DOHH2 (cell line): ENCODE results near the gene ATP13A1.

Source experiments
- H3F3A ChIP-seq: fragments of 200-600 bp; sonication (generic), shearing (Covaris generic); 2 replicates; pipeline ENCODE4 v1.6.0; 2016; ENCODE audit warnings: antibody characterized with exemption, mild to moderate bottlenecking; ENCODE audit not compliant: control insufficient read depth, insufficient read depth
- H3K27ac ChIP-seq: fragments of 200-600 bp; sonication (generic); 2 replicates; pipeline ENCODE4 v1.5.1; 2014; ENCODE audit warnings: low read depth, mild to moderate bottlenecking, low read length, moderate library complexity
- H3K27me3 ChIP-seq: fragments of 200-600 bp; sonication (generic); 2 replicates; pipeline ENCODE4 v1.6.1; 2014; ENCODE audit warnings: mild to moderate bottlenecking, low read length, mixed read lengths; ENCODE audit not compliant: control insufficient read depth
- H3K36me3 ChIP-seq: fragments of 200-600 bp; sonication (generic); 2 replicates; pipeline ENCODE4 v1.6.1; 2014; ENCODE audit warnings: mild to moderate bottlenecking, low read length, moderate library complexity, mixed read lengths; ENCODE audit not compliant: control insufficient read depth
- H3K4me1 ChIP-seq: fragments of 200-600 bp; sonication (generic); 2 replicates; pipeline ENCODE4 v1.6.1; 2014; ENCODE audit warnings: mild to moderate bottlenecking, low read length, mixed read lengths; ENCODE audit not compliant: control insufficient read depth
- H3K4me2 ChIP-seq: fragments of 200-600 bp; sonication (generic); 2 replicates; pipeline ENCODE4 v1.6.0; 2014; ENCODE audit warnings: mild to moderate bottlenecking, low read length, moderate library complexity
- H3K4me3 ChIP-seq: fragments of 200-600 bp; sonication (generic); 2 replicates; pipeline ENCODE4 v1.5.1; 2014; ENCODE audit warnings: mild to moderate bottlenecking, low read length, mixed read lengths
- H3K79me2 ChIP-seq: fragments of 200-600 bp; sonication (generic); 2 replicates; pipeline ENCODE4 v1.6.1; 2014; ENCODE audit warnings: mild to moderate bottlenecking, low read length, mixed read lengths; ENCODE audit not compliant: control insufficient read depth
- H3K9me2 ChIP-seq: fragments of 200-600 bp; sonication (generic); replicated peaks from 2 replicates; pipeline ENCODE4 v1.6.1; 2014; ENCODE audit warnings: mild to moderate bottlenecking, low read length, mixed read lengths; ENCODE audit not compliant: control insufficient read depth
- H3K9me3 ChIP-seq: fragments of 200-600 bp; sonication (generic); 2 replicates; pipeline ENCODE4 v1.6.1; 2014; ENCODE audit warnings: antibody characterized with exemption, low read length, mixed read lengths; ENCODE audit not compliant: control insufficient read depth, insufficient read depth
- H4K20me1 ChIP-seq: fragments of 200-600 bp; sonication (generic); 2 replicates; pipeline ENCODE4 v1.6.0; 2014; ENCODE audit warnings: low read depth, mild to moderate bottlenecking, antibody characterized with exemption, low read length, moderate library complexity; ENCODE audit not compliant: control insufficient read depth, insufficient read depth
- CTCF ChIP-seq: fragments of 200-600 bp; sonication (generic); IDR thresholded peaks from one replicate; pipeline ENCODE4 v1.5.1; 2014; ENCODE audit warnings: antibody characterized with exemption, mild to moderate bottlenecking, low read depth, low read length; ENCODE audit not compliant: poor library complexity, severe bottlenecking
- EZH2phosphoT487 ChIP-seq: fragments of 200-600 bp; sonication (generic); IDR thresholded peaks from 2 replicates; pipeline ENCODE4 v1.6.1; 2017; ENCODE audit warnings: borderline replicate concordance, mild to moderate bottlenecking, antibody characterized with exemption, low read length, moderate library complexity, mixed read lengths

Gene ATP13A1

DNA sequence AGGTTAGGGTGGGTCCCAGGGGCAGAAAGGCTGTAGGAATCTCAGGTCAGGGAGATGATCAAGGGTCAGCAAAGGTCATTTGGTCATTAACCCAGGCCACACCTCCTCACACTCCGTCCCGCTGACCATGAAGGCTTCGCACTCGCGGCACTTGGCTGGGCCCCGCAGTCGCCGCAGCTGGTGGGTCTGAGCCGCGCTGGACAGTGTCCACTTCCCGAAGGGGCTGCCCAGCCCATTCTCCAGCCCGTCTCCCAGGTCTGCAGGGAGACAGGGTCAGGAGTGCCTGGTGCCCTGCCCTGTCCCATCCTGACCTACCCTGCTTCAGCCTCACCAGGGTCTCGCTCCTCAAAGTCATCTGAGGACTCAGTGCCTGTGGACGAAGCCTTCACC is 28.2 kb downstream of the ATP13A1 start:
- Histone ChIP-seq H3K79me2 (no peaks in the 10 kb centered on the region), H3F3A (peaks cover 3% of the 10 kb centered on the region; the same call in 1 of the 2 replicates), H3K4me3 (no peak overlapping the region), H3K4me1 (no peaks in the 10 kb centered on the region), H3K4me2 (no peak overlapping the region), H3K27me3 (no peaks in the 10 kb centered on the region), H4K20me1 (no peaks in the 10 kb centered on the region), H3K9me3 (no peaks in the 10 kb centered on the region), H3K27ac (no peak overlapping the region), H3K36me3 (peaks cover 63% of the 10 kb centered on the region), H3K9me2 (no peaks in the 10 kb centered on the region)
- TF ChIP-seq EZH2phosphoT487, result no peak
- TF ChIP-seq CTCF, result no peak

DNA sequence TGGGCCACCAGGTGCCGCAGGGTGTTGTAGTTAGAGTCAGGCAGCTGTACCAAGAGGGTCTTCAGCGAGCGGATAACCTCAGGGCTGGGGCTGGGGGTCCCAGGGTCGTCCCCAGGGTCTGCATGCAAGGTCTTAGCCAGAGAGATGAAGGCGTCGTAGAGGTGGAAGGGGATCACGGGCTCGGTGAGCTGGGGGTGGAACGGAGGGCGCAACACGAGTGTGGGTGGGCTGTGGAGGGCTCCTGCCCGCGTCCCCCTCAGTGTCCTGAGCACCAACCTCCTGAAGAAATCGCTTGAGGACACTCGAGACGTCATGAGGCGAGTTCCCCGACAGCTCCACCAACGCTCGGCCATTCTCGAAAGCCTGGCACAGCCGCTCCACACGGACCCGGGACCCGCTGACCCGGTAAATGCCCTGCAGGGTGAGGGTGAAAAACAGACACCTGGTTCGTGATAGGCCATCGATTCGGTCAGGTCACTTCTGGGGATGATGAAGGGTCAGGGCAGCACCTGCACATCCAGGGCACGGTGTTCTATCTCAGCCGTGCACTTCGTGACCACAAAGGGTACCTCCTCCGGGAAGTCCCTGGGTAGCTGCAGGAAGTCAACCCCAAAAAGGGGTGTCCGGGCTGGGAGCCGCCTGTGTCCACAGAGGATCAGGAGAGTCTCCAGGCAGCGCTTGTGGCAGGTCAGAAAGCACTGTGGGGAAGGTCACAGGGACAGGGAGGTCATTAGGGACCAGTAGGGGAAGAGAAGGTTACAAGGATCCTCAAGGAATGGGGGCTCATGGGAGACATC is 28.8 kb downstream of the ATP13A1 start:
- TF ChIP-seq EZH2phosphoT487 (no peak), CTCF (no peak)
- peaks cover 3% of the 10 kb centered on the region; the same call in 1 of the 2 replicates for H3F3A ChIP-seq
- no peak overlapping the region for H3K4me3 ChIP-seq
- H3K4me2 ChIP-seq, result no peak overlapping the region
- no peaks in the 10 kb centered on the region for H3K27me3 ChIP-seq
- H3K9me3 ChIP-seq, result no peaks in the 10 kb centered on the region
- peaks cover 63% of the 10 kb centered on the region for H3K36me3 ChIP-seq
- H3K27ac ChIP-seq, result no peak overlapping the region
- no peaks in the 10 kb centered on the region for H4K20me1 ChIP-seq
- H3K4me1 ChIP-seq, result no peaks in the 10 kb centered on the region
- no peaks in the 10 kb centered on the region for H3K79me2 ChIP-seq
- no peaks in the 10 kb centered on the region for H3K9me2 ChIP-seq

DNA sequence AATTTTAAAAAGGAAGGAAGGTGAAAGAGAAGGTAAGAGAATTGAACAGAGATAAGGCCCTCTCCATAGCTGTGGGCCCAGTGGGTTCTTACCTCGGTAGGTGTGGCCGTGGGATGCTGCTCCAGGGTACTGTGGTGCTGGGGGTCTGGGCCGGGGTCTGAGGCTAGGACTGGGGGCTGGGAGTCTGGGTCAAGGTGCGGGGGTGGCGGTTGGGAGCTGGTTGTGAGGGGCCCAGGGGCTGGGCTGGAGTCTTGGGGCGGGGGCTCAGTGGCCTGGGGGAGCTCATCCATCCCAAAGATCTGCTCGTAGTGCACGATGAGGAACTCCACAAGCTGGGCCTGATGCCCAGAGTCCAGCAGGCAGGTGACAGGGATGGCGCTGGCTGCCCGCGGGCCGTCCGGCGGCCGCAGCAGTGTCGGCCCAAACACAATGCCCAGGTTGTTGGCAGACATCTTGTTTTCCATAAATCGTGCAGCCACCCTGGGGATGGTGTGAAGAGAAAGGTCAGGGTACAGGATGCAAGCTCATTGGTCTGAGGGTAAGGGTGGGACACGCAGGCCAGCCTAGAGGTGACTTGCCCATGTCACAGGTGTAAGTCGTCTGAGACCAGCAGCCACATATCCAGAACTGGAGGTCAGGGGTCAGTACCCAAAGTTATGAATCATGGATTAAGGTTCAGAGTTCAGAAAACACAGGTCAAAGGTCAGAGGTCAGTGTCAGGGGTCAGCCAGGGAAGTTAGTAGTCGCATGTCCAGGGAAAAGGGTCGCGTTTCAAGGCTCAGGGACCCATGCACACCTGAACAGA is 29.6 kb downstream of the ATP13A1 start:
- Histone ChIP-seq H3K9me3 (no peaks in the 10 kb centered on the region), H3K27me3 (no peaks in the 10 kb centered on the region), H3K4me1 (no peaks in the 10 kb centered on the region), H3K36me3 (peaks cover 61% of the 10 kb centered on the region), H3F3A (peaks cover 3% of the 10 kb centered on the region; the same call in 1 of the 2 replicates), H3K79me2 (no peaks in the 10 kb centered on the region), H3K4me3 (no peak overlapping the region), H3K9me2 (no peaks in the 10 kb centered on the region), H3K27ac (no peak overlapping the region), H3K4me2 (no peak overlapping the region), H4K20me1 (no peaks in the 10 kb centered on the region)
- TF ChIP-seq EZH2phosphoT487 (no peak), CTCF (no peak)
